Limb (tissue), 2 donors: ENCODE results near the gene MFAP3L.
A peak's percentile ranks its signal among the peaks of the same experiment; 100 is the strongest.
"Not testable (repeated sequence)": the region's sequence is repeated elsewhere in the genome, so short reads cannot be mapped to it uniquely, and the experiment has no call there.

Source experiments
- DNase-seq, 2 donors: peaks; one replicate each; pipeline ENCODE4 v3.0.0-alpha.2; 2016; ENCODE audit errors: extremely low spot score in 2 of 2

MFAP3L gene

GRCh38 chr4:170026253-170027021 is at the start of gene MFAP3L:
MFAP3L (minus strand) TSS chr4:170026395; CDS start chr4:170005877, 20,518 bp downstream.
- peak; percentile 81 to 94 for DNase-seq

GRCh38 chr4:170071196-170071595 is 45.0 kb upstream of the MFAP3L start:
- DNase-seq = no peak

GRCh38 chr4:170068438-170069128 is 42.4 kb upstream of the MFAP3L start:
- DNase-seq = no peak

- no peak for DNase-seq
These were observed 33.2 kb upstream of the MFAP3L start for GRCh38 chr4:170059421-170059820.

GRCh38 chr4:170058826-170059225 is 32.6 kb upstream of the MFAP3L start:
- no peak for DNase-seq

- no peak for DNase-seq
These were observed 31.7 kb upstream of the MFAP3L start for GRCh38 chr4:170057866-170058265.

GRCh38 chr4:170052919-170053318 is 26.7 kb upstream of the MFAP3L start:
- no peak for DNase-seq

GRCh38 chr4:170051402-170051801 is 25.2 kb upstream of the MFAP3L start:
- DNase-seq = no peak

- DNase-seq = no peak
These were observed 23.6 kb upstream of the MFAP3L start for GRCh38 chr4:170049766-170050165.

GRCh38 chr4:170047771-170048354 is 21.7 kb upstream of the MFAP3L start:
- DNase-seq = peak; percentile 67 to 75

GRCh38 chr4:170046156-170046555 is 20.0 kb upstream of the MFAP3L start:
- not testable (repeated sequence) for DNase-seq

- no peak for DNase-seq
These were observed 14.0 kb upstream of the MFAP3L start for GRCh38 chr4:170040031-170040680.

GRCh38 chr4:170038769-170039168 is 12.6 kb upstream of the MFAP3L start:
- no peak for DNase-seq

GRCh38 chr4:170038232-170038631 is 12.0 kb upstream of the MFAP3L start:
- no peak for DNase-seq

GRCh38 chr4:170037481-170037880 is 11.3 kb upstream of the MFAP3L start:
- no peak for DNase-seq

- DNase-seq = no peak
These were observed 9.7 kb upstream of the MFAP3L start for GRCh38 chr4:170035845-170036244.

GRCh38 chr4:170035231-170035630 is 9.0 kb upstream of the MFAP3L start:
- DNase-seq = no peak

GRCh38 chr4:170033999-170034398 is 7.8 kb upstream of the MFAP3L start:
- no peak for DNase-seq

- no peak for DNase-seq
These were observed 3.9 kb upstream of the MFAP3L start for GRCh38 chr4:170030121-170030520.

- peak; percentile 92 to 96 for DNase-seq
These were observed 1.1 kb upstream of the MFAP3L start for GRCh38 chr4:170027181-170027829.

- DNase-seq = no peak
These were observed 507 bp downstream of the MFAP3L start for GRCh38 chr4:170025523-170026252.
